Activated CD8-positive, alpha-beta T cell treated with anti-CD3 and anti-CD28 coated beads for 36 hours (primary cell): ENCODE data around the gene BRCA1. TPM values are rescaled to one million over a fixed set of nuclear protein-coding genes. Genes with fewer than 3 reads are reported as not detected.
A peak's percentile ranks its signal among the peaks of the same experiment; 100 is the strongest.
"Not testable (repeated sequence)": the region's sequence is repeated elsewhere in the genome, so short reads cannot be mapped to it uniquely, and the experiment has no call there.

ENCODE experiments used
- ATAC-seq: fragments of 200-7000 bp; cut with Tn5 transposase; one replicate; pipeline ENCODE4 v1.10.0; 2021; ENCODE audit warnings: mild to moderate bottlenecking, moderate library complexity
- CTCF ChIA-PET: fragments of 350-600 bp; sonication (Branson Sonifier 250); formaldehyde crosslinking; loops from one replicate; lab custom pipeline; 2021; ENCODE audit warnings: antibody characterized with exemption; lab: Charles Lee
- POLR2A ChIA-PET: fragments of 350-600 bp; sonication (Branson Sonifier 250); formaldehyde crosslinking; loops from one replicate; lab custom pipeline; 2021; ENCODE audit warnings: antibody characterized with exemption; lab: Charles Lee
- DNase-seq: peaks from one replicate; pipeline ENCODE4 v3.0.0-alpha.2; 2020
- H3K27ac Mint-ChIP-seq: one replicate; pipeline ENCODE4 v1.8.0; 2021; ENCODE audit warnings: mild to moderate bottlenecking, mixed read lengths
- H3K27me3 Mint-ChIP-seq: one replicate; pipeline ENCODE4 v1.8.0; 2021; ENCODE audit warnings: mixed read lengths
- H3K36me3 Mint-ChIP-seq: one replicate; pipeline ENCODE4 v1.8.0; 2021; ENCODE audit warnings: low read depth, mixed read lengths
- H3K4me1 Mint-ChIP-seq: one replicate; pipeline ENCODE4 v1.8.0; 2021; ENCODE audit warnings: low read depth, mixed read lengths
- H3K4me3 Mint-ChIP-seq: one replicate; pipeline ENCODE4 v1.8.0; 2021; ENCODE audit warnings: mild to moderate bottlenecking, moderate library complexity, mixed read lengths
- H3K9me3 Mint-ChIP-seq: one replicate; pipeline ENCODE4 v1.8.0; 2021; ENCODE audit warnings: mixed read lengths
- CTCF ChIP-seq: fragments of 200-600 bp; IDR thresholded peaks from one replicate; pipeline ENCODE4 v1.8.0; 2022; ENCODE audit warnings: antibody characterized with exemption, mild to moderate bottlenecking
- intact Hi-C: fragments of 100-400 bp; cut with micrococcal nuclease; formaldehyde crosslinking; loops from one replicate; pipeline ENCODE4 v1.10.0; 2022
- total RNA-seq, 2 experiments: library from RNA; stranded (reverse); gene quantifications; one replicate each; pipeline ENCODE4 v1.2.3, GENCODE V29; 2021

Gene BRCA1
- total RNA-seq, 2 experiments from 2014 or later, result 84.5 to 92.9 TPM

- intact Hi-C loops, result no loop called here
- no peak for ATAC-seq
- ChIA-PET CTCF (no interaction called here), POLR2A (interaction anchor here (0.6 to 1.9 kb wide), 2 partner anchors 21 to 184 kb away, joined by 3 to 6 read pairs; no protein-coding TSS in a partner anchor)
- no peak for TF ChIP-seq CTCF
- H3K36me3 Mint-ChIP-seq, result peaks cover 35% of the 10 kb centered on the region
- H3K27me3 Mint-ChIP-seq, result no peaks in the 10 kb centered on the region
- H3K4me1 Mint-ChIP-seq, result peaks cover 20% of the 10 kb centered on the region
- no peak overlapping the region for H3K27ac Mint-ChIP-seq
- no peak for DNase-seq
- H3K4me3 Mint-ChIP-seq, result no peak overlapping the region
- no peaks in the 10 kb centered on the region for H3K9me3 Mint-ChIP-seq
These were observed 7.0 kb upstream of the BRCA1 start for GRCh38 chr17:43132117-43132516.

DNA sequence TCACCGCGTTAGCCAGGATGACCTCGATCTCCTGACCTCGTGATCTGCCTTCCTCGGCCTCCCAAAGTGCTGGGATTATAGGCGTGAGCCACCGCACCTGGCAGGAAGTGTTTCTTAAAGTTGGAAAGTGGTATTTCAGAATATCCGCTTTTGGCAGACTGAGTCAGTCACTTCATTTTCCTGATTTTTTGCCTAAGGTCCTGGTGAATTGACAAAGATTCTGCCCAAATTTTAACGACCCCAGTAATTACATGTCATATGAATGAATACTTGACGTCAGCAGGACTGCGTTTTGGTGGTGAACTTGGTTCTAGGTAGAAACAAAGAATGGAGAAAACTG is 4.5 kb upstream of the BRCA1 start:
- Mint-ChIP-seq H3K36me3 (peaks cover 33% of the 10 kb centered on the region), H3K27ac (no peak overlapping the region), H3K9me3 (no peaks in the 10 kb centered on the region), H3K4me3 (no peak overlapping the region), H3K4me1 (peaks cover 14% of the 10 kb centered on the region), H3K27me3 (no peaks in the 10 kb centered on the region)
- ATAC-seq (no peak), DNase-seq (no peak)
- TF ChIP-seq CTCF, result no peak
- ChIA-PET POLR2A (no interaction called here), CTCF (interaction anchor here (0.8 kb wide), 1 partner anchor 105 kb away, joined by 4 read pairs; no protein-coding TSS in a partner anchor)
- intact Hi-C loops, result no loop called here

DNA sequence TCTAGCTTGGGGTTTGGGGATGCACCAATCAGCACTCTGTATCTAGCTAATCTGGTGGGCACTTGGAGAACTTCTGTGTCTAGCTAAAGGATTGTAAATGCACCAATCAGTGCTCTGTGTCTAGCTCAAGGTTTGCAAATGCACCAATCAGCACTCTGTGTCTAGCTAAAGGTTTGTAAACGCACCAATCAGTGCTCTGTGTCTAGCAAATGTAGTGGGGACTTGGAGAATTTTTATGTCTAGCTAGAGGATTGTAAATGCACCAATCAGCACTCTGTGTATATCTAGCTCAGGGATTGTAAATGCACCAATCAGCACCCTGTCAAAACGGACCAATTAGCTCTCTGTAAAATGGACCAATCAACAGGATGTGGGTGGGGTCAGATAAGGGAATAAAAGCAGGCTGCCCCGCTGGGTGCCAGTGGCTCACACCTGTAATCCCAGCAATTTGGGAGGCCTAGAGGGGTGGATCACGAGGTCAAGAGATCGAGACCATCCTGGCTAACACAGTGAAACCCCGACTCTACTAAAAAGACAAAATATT is 2.2 kb upstream of the BRCA1 start:
- DNase-seq, result peak; percentile 14
- ATAC-seq, CTCF ChIA-PET, intact Hi-C loops, H3K9me3 Mint-ChIP-seq, H3K27me3 Mint-ChIP-seq: not testable (repeated sequence)
- Mint-ChIP-seq H3K27ac (peak overlapping the region; percentile 86), H3K4me3 (peak overlapping the region; percentile 66), H3K4me1 (peaks cover 20% of the 10 kb centered on the region), H3K36me3 (peaks cover 28% of the 10 kb centered on the region)
- POLR2A ChIA-PET, result interaction anchor here (0.6 to 5.8 kb wide), 3 partner anchors 42 to 188 kb away, joined by 3 to 35 read pairs (median 3); no protein-coding TSS in a partner anchor

- Mint-ChIP-seq H3K27ac (no peak overlapping the region), H3K36me3 (peaks cover 32% of the 10 kb centered on the region), H3K9me3 (no peaks in the 10 kb centered on the region), H3K4me3 (peak overlapping the region; percentile 66), H3K27me3 (no peaks in the 10 kb centered on the region), H3K4me1 (peaks cover 20% of the 10 kb centered on the region)
- ATAC-seq, result no peak
- TF ChIP-seq CTCF, result no peak
- intact Hi-C loops, result no loop called here
- POLR2A ChIA-PET, result interaction anchor here (0.6 to 5.8 kb wide), 3 partner anchors 42 to 189 kb away, joined by 3 to 35 read pairs (median 3); no protein-coding TSS in a partner anchor
- DNase-seq, result no peak
- CTCF ChIA-PET, result no interaction called here
These were observed 1.7 kb upstream of the BRCA1 start for GRCh38 chr17:43126911-43127290.

- ChIA-PET CTCF (no interaction called here), POLR2A (interaction anchor here (0.5 to 5.8 kb wide), 6 partner anchors 16 to 189 kb away, joined by 3 to 35 read pairs (median 7); partner anchors contain the start of gene NBR1)
- intact Hi-C loops, result loop anchor here (2.0 kb wide), 1 partner anchor 45 kb away; the partner anchor contains the start of gene NBR1
- DNase-seq, result no peak
- ATAC-seq, result no peak
- Mint-ChIP-seq H3K9me3 (no peaks in the 10 kb centered on the region), H3K27me3 (no peaks in the 10 kb centered on the region), H3K4me3 (peak overlapping the region; percentile 87), H3K4me1 (peaks cover 20% of the 10 kb centered on the region), H3K27ac (peak overlapping the region; percentile 98), H3K36me3 (peaks cover 36% of the 10 kb centered on the region)
- no peak for TF ChIP-seq CTCF
These were observed 1.1 kb upstream of the BRCA1 start for GRCh38 chr17:43125967-43126910.
